SK-N-SH treated with all-trans-retinoic acid at 6 μM for 48 hours (cell line): ENCODE data around the gene FAM222B.

Experiments
- ATAC-seq: fragments of 200-7000 bp; cut with Tn5 transposase; 3 replicates; pipeline ENCODE4 v1.9.1; 2020; ENCODE audit warnings: mild to moderate bottlenecking, moderate library complexity
- ARNTL ChIP-seq: fragments of 450-650 bp; formaldehyde crosslinking; IDR thresholded peaks from 2 replicates; pipeline ENCODE4 v1.5.0; 2020; ENCODE audit warnings: low read depth, mild to moderate bottlenecking, moderate library complexity, borderline replicate concordance
- BACH2 ChIP-seq: fragments of 250-450 bp; sonication (Bioruptor Pico); IDR thresholded peaks from 2 replicates; pipeline ENCODE4 v1.9.0; 2021; ENCODE audit warnings: mild to moderate bottlenecking, borderline replicate concordance
- CREB5 ChIP-seq: fragments of 250-450 bp; sonication (Bioruptor Pico); IDR thresholded peaks from 2 replicates; pipeline ENCODE4 v1.5.1; 2020; ENCODE audit warnings: low read depth, mild to moderate bottlenecking, moderate library complexity
- CSDC2 ChIP-seq: fragments of 250-450 bp; sonication (Bioruptor Pico); IDR thresholded peaks from 2 replicates; pipeline ENCODE4 v1.5.0; 2020; ENCODE audit warnings: mild to moderate bottlenecking, moderate library complexity
- ESRRG ChIP-seq: fragments of 250-450 bp; sonication (Bioruptor Pico); IDR thresholded peaks from 2 replicates; pipeline ENCODE4 v1.6.1; 2021; ENCODE audit warnings: mild to moderate bottlenecking
- GLIS3 ChIP-seq: fragments of 250-450 bp; sonication (Bioruptor Pico); IDR thresholded peaks from 2 replicates; pipeline ENCODE4 v1.5.0; 2020; ENCODE audit warnings: mild to moderate bottlenecking, moderate library complexity
- OSR1 ChIP-seq: fragments of 250-450 bp; sonication (Bioruptor Pico); IDR thresholded peaks from 2 replicates; pipeline ENCODE4 v1.8.0; 2022; ENCODE audit warnings: moderate library complexity, mild to moderate bottlenecking, inconsistent platforms
- PPARA ChIP-seq: fragments of 250-450 bp; sonication (Bioruptor Pico); IDR thresholded peaks from 2 replicates; pipeline ENCODE4 v1.5.0; 2020; ENCODE audit warnings: mild to moderate bottlenecking, borderline replicate concordance
- SNAI2 ChIP-seq: fragments of 250-450 bp; sonication (Bioruptor Pico); IDR thresholded peaks from 2 replicates; pipeline ENCODE4 v1.5.0; 2020; ENCODE audit warnings: mild to moderate bottlenecking, moderate library complexity
- TCF4 ChIP-seq: fragments of 250-450 bp; sonication (Bioruptor Pico); IDR thresholded peaks from 2 replicates; pipeline ENCODE4 v1.8.0; 2021; ENCODE audit warnings: mild to moderate bottlenecking, moderate library complexity, borderline replicate concordance
- TOX ChIP-seq: fragments of 250-450 bp; sonication (Bioruptor Pico); IDR thresholded peaks from 2 replicates; pipeline ENCODE4 v1.8.0; 2021; ENCODE audit warnings: mild to moderate bottlenecking, moderate library complexity, borderline replicate concordance
- ZC3H10 ChIP-seq: fragments of 250-450 bp; sonication (Bioruptor Pico); IDR thresholded peaks from 2 replicates; pipeline ENCODE4 v1.5.1; 2021; ENCODE audit warnings: mild to moderate bottlenecking, moderate library complexity
- ZFP3 ChIP-seq: fragments of 250-450 bp; sonication (Bioruptor Pico); IDR thresholded peaks from 2 replicates; pipeline ENCODE4 v1.5.0; 2020; ENCODE audit warnings: mild to moderate bottlenecking, moderate library complexity
- ZFP30 ChIP-seq: fragments of 450-650 bp; formaldehyde crosslinking; IDR thresholded peaks from 2 replicates; pipeline ENCODE4 v1.5.0; 2022; ENCODE audit warnings: mild to moderate bottlenecking, moderate library complexity
- ZNF565 ChIP-seq: fragments of 450-650 bp; formaldehyde crosslinking; conservative IDR thresholded peaks from 2 replicates; pipeline ENCODE4 v1.5.0; 2020; ENCODE audit warnings: low read depth, mild to moderate bottlenecking, moderate library complexity
- ZNF70 ChIP-seq: fragments of 450-650 bp; formaldehyde crosslinking; IDR thresholded peaks from 2 replicates; pipeline ENCODE4 v1.5.0; 2020; ENCODE audit warnings: mild to moderate bottlenecking, moderate library complexity
- ZNF8 ChIP-seq: fragments of 450-650 bp; formaldehyde crosslinking; IDR thresholded peaks from 2 replicates; pipeline ENCODE4 v1.5.0; 2020; ENCODE audit warnings: mild to moderate bottlenecking, moderate library complexity
- TF ChIP-seq, protein P1 (sequence below): fragments of 250-450 bp; sonication (Bioruptor Pico); IDR thresholded peaks from 2 replicates; pipeline ENCODE4 v1.5.1; 2021; ENCODE audit warnings: mild to moderate bottlenecking, moderate library complexity
- TF ChIP-seq, protein P2 (sequence below): fragments of 250-450 bp; sonication (Bioruptor Pico); IDR thresholded peaks from 2 replicates; pipeline ENCODE4 v1.8.0; 2021; ENCODE audit warnings: low read depth, mild to moderate bottlenecking, moderate library complexity, borderline replicate concordance
- TF ChIP-seq, protein P3 (sequence below): fragments of 250-450 bp; sonication (Bioruptor Pico); IDR thresholded peaks from 2 replicates; pipeline ENCODE4 v1.5.0; 2020; ENCODE audit warnings: mild to moderate bottlenecking, moderate library complexity
- TF ChIP-seq, protein P4 (sequence below): fragments of 250-450 bp; sonication (Bioruptor Pico); IDR thresholded peaks from 2 replicates; pipeline ENCODE4 v1.8.0; 2020; ENCODE audit warnings: mild to moderate bottlenecking, moderate library complexity, borderline replicate concordance

Gene FAM222B

DNA sequence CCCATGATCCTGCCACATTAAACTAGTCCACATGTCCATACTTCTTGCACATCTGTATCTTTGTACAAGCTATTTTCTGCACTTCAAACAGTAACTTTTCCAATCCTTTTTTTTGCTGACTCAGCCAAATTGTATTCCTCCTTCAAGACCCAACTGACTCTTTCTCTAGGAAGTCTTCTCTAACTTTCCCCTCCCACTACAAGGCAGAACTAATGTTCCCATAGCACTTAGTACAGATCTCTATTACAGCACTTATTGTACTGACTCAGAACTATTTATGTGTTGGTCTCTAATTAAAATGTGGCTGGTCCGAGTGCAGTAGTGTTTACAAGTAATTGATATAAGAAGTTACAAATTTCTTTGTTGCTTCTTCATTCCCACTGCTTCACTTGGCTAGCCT, 8.2 kb downstream of the FAM222B start:
- no peak for TF ChIP-seq TOX
- TF ChIP-seq ZNF70 (CRISPR knock-in tag): no peak
- no peak for TF ChIP-seq ZNF565 (CRISPR knock-in tag)
- no peak for TF ChIP-seq SNAI2 (CRISPR knock-in tag)
- no peak for TF ChIP-seq BACH2 (CRISPR knock-in tag)
- TF ChIP-seq ZNF8 (CRISPR knock-in tag): no peak
- TF ChIP-seq, protein P1, sequence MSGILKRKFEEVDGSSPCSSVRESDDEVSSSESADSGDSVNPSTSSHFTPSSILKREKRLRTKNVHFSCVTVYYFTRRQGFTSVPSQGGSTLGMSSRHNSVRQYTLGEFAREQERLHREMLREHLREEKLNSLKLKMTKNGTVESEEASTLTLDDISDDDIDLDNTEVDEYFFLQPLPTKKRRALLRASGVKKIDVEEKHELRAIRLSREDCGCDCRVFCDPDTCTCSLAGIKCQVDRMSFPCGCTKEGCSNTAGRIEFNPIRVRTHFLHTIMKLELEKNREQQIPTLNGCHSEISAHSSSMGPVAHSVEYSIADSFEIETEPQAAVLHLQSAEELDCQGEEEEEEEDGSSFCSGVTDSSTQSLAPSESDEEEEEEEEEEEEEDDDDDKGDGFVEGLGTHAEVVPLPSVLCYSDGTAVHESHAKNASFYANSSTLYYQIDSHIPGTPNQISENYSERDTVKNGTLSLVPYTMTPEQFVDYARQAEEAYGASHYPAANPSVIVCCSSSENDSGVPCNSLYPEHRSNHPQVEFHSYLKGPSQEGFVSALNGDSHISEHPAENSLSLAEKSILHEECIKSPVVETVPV: no peak
- TF ChIP-seq, protein P2, sequence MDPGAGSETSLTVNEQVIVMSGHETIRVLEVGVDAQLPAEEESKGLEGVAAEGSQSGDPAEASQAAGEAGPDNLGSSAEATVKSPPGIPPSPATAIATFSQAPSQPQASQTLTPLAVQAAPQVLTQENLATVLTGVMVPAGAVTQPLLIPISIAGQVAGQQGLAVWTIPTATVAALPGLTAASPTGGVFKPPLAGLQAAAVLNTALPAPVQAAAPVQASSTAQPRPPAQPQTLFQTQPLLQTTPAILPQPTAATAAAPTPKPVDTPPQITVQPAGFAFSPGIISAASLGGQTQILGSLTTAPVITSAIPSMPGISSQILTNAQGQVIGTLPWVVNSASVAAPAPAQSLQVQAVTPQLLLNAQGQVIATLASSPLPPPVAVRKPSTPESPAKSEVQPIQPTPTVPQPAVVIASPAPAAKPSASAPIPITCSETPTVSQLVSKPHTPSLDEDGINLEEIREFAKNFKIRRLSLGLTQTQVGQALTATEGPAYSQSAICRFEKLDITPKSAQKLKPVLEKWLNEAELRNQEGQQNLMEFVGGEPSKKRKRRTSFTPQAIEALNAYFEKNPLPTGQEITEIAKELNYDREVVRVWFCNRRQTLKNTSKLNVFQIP (CRISPR knock-in tag): no peak
- TF ChIP-seq ESRRG (CRISPR knock-in tag): no peak
- no peak for TF ChIP-seq ARNTL (CRISPR knock-in tag)
- no peak for TF ChIP-seq CSDC2 (CRISPR knock-in tag)
- no peak for TF ChIP-seq ZFP3 (CRISPR knock-in tag)
- TF ChIP-seq, all 23 proteins: peak for 0
- no peak for ATAC-seq

DNA sequence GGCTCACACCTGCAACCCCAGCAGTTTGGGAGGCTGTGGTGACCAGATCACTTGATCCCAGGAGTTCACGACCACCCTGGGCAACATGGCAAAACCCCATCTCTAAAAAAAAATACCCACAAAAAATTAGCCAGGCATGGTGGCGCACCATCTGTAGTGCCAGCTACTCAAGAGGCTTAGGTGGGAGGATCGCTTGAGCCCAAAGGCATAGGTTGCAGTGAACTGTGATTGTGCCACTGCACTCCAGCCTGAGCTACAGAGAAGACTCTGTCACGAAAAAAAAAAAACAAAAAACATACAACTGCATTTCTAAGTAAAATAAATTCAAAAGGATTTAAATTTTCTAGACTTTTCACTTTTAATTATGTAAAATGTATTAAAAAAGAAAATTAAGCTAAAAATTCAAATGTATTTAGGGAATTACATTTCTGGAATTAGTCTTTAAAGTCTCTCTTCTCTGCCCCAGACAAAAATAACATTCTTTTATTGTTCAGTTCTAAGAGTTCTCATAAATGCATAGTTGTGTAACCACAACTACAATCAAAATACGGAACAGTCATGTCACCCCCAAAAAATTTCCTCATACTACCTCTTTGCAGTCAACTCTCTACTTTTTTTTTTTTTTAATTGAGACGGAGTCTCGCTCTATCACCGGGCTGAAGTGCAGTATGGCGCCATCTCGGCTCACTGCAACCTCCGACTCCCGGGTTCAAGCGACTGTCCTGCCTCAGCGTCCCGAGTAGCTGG, 14.1 kb downstream of the FAM222B start:
- no peak for ATAC-seq
- no peak for TF ChIP-seq ESRRG (CRISPR knock-in tag)
- TF ChIP-seq OSR1: no peak
- TF ChIP-seq ZNF565 (CRISPR knock-in tag): no peak
- no peak for TF ChIP-seq ZC3H10 (CRISPR knock-in tag)
- TF ChIP-seq ZNF8 (CRISPR knock-in tag): no peak
- TF ChIP-seq GLIS3 (CRISPR knock-in tag): no peak
- TF ChIP-seq SNAI2 (CRISPR knock-in tag): no peak
- no peak for TF ChIP-seq ZFP30
- no peak for TF ChIP-seq ZNF70 (CRISPR knock-in tag)
- TF ChIP-seq TOX: no peak
- no peak for TF ChIP-seq CREB5 (CRISPR knock-in tag)
- TF ChIP-seq, protein P3, sequence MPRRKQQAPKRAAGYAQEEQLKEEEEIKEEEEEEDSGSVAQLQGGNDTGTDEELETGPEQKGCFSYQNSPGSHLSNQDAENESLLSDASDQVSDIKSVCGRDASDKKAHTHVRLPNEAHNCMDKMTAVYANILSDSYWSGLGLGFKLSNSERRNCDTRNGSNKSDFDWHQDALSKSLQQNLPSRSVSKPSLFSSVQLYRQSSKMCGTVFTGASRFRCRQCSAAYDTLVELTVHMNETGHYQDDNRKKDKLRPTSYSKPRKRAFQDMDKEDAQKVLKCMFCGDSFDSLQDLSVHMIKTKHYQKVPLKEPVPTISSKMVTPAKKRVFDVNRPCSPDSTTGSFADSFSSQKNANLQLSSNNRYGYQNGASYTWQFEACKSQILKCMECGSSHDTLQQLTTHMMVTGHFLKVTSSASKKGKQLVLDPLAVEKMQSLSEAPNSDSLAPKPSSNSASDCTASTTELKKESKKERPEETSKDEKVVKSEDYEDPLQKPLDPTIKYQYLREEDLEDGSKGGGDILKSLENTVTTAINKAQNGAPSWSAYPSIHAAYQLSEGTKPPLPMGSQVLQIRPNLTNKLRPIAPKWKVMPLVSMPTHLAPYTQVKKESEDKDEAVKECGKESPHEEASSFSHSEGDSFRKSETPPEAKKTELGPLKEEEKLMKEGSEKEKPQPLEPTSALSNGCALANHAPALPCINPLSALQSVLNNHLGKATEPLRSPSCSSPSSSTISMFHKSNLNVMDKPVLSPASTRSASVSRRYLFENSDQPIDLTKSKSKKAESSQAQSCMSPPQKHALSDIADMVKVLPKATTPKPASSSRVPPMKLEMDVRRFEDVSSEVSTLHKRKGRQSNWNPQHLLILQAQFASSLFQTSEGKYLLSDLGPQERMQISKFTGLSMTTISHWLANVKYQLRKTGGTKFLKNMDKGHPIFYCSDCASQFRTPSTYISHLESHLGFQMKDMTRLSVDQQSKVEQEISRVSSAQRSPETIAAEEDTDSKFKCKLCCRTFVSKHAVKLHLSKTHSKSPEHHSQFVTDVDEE (CRISPR knock-in tag): no peak
- no peak for TF ChIP-seq TCF4
- TF ChIP-seq CSDC2 (CRISPR knock-in tag): no peak
- no peak for TF ChIP-seq BACH2 (CRISPR knock-in tag)
- no peak for TF ChIP-seq ZFP3 (CRISPR knock-in tag)
- TF ChIP-seq, protein P2 (CRISPR knock-in tag): no peak

DNA sequence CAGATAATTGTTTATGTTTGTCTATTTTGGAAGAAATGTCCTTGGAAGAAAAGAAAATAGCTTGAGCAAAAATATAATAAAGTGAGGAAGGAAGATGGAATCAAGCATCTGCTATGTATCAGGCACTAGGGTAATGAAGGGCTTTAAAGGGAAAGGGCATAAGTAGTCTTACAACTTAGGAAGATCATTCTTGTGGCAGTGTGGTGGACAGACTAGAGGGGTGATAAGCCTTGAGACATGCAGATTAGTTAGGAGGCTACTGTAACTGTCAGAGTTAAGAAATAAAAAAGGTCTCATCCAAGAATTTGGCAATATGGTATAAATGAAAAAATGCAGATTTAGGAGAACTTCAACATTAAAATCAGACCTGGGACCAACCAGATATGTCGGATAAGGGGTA, 14.9 kb downstream of the FAM222B start:
- ATAC-seq: no peak
- TF ChIP-seq, protein P4, sequence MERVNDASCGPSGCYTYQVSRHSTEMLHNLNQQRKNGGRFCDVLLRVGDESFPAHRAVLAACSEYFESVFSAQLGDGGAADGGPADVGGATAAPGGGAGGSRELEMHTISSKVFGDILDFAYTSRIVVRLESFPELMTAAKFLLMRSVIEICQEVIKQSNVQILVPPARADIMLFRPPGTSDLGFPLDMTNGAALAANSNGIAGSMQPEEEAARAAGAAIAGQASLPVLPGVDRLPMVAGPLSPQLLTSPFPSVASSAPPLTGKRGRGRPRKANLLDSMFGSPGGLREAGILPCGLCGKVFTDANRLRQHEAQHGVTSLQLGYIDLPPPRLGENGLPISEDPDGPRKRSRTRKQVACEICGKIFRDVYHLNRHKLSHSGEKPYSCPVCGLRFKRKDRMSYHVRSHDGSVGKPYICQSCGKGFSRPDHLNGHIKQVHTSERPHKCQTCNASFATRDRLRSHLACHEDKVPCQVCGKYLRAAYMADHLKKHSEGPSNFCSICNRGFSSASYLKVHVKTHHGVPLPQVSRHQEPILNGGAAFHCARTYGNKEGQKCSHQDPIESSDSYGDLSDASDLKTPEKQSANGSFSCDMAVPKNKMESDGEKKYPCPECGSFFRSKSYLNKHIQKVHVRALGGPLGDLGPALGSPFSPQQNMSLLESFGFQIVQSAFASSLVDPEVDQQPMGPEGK (CRISPR knock-in tag): no peak
- no peak for TF ChIP-seq PPARA (CRISPR knock-in tag)
- no peak for TF ChIP-seq ZNF8 (CRISPR knock-in tag)
- TF ChIP-seq GLIS3 (CRISPR knock-in tag): no peak
- TF ChIP-seq ESRRG (CRISPR knock-in tag): no peak
